ENCODE data around the gene SLC39A10. TPM values are rescaled to one million over a fixed set of nuclear protein-coding genes. Genes with fewer than 3 reads are reported as not detected.

Gene SLC39A10
- total RNA-seq, 1 donor from 2014 or later: 37.4 TPM

- H3K9me3 Mint-ChIP-seq (ENCODE audit: unreplicated experiment): peaks cover 5% of the 10 kb centered on the region
- peak overlapping the region; percentile 59 for H3K27ac Mint-ChIP-seq (ENCODE audit: unreplicated experiment)
- DNase-seq (ENCODE audit: extremely low spot score, unreplicated experiment): no peak
- no peaks in the 10 kb centered on the region for H3K27me3 Mint-ChIP-seq (ENCODE audit: unreplicated experiment)
- H3K4me1 Mint-ChIP-seq (ENCODE audit: unreplicated experiment): peaks cover 32% of the 10 kb centered on the region
- H3K36me3 Mint-ChIP-seq (ENCODE audit: unreplicated experiment): peaks cover 20% of the 10 kb centered on the region
- no peak for TF ChIP-seq CTCF (IDR thresholded peaks at IDR 0.05)
- no peak overlapping the region for H3K4me3 Mint-ChIP-seq (ENCODE audit: unreplicated experiment)
Measured at GRCh38 chr2:195706161-195706900, 49.3 kb downstream of the SLC39A10 start.

- Mint-ChIP-seq H3K9me3 (ENCODE audit: unreplicated experiment) (peaks cover 5% of the 10 kb centered on the region), H3K27me3 (ENCODE audit: unreplicated experiment) (no peaks in the 10 kb centered on the region), H3K36me3 (ENCODE audit: unreplicated experiment) (peaks cover 28% of the 10 kb centered on the region), H3K4me1 (ENCODE audit: unreplicated experiment) (peaks cover 32% of the 10 kb centered on the region), H3K4me3 (ENCODE audit: unreplicated experiment) (no peak overlapping the region), H3K27ac (ENCODE audit: unreplicated experiment) (peak overlapping the region; percentile 39)
- no peak for TF ChIP-seq CTCF (IDR thresholded peaks at IDR 0.05)
- no peak for DNase-seq (ENCODE audit: extremely low spot score, unreplicated experiment)
Measured at GRCh38 chr2:195709901-195710806, 53.1 kb downstream of the SLC39A10 start.

- no peaks in the 10 kb centered on the region for H3K27me3 Mint-ChIP-seq (ENCODE audit: unreplicated experiment)
- peaks cover 5% of the 10 kb centered on the region for H3K9me3 Mint-ChIP-seq (ENCODE audit: unreplicated experiment)
- H3K4me3 Mint-ChIP-seq (ENCODE audit: unreplicated experiment): no peak overlapping the region
- H3K36me3 Mint-ChIP-seq (ENCODE audit: unreplicated experiment): peaks cover 31% of the 10 kb centered on the region
- no peak overlapping the region for H3K27ac Mint-ChIP-seq (ENCODE audit: unreplicated experiment)
- no peak for DNase-seq (ENCODE audit: extremely low spot score, unreplicated experiment)
- H3K4me1 Mint-ChIP-seq (ENCODE audit: unreplicated experiment): peaks cover 24% of the 10 kb centered on the region
- TF ChIP-seq CTCF (IDR thresholded peaks at IDR 0.05): no peak
Measured at GRCh38 chr2:195711478-195711877, 54.5 kb downstream of the SLC39A10 start.

- DNase-seq (ENCODE audit: extremely low spot score, unreplicated experiment): no peak
- no peak overlapping the region for H3K4me3 Mint-ChIP-seq (ENCODE audit: unreplicated experiment)
- no peaks in the 10 kb centered on the region for H3K27me3 Mint-ChIP-seq (ENCODE audit: unreplicated experiment)
- H3K36me3 Mint-ChIP-seq (ENCODE audit: unreplicated experiment): peaks cover 39% of the 10 kb centered on the region
- no peak overlapping the region for H3K27ac Mint-ChIP-seq (ENCODE audit: unreplicated experiment)
- H3K4me1 Mint-ChIP-seq (ENCODE audit: unreplicated experiment): no peaks in the 10 kb centered on the region
- no peaks in the 10 kb centered on the region for H3K9me3 Mint-ChIP-seq (ENCODE audit: unreplicated experiment)
- TF ChIP-seq CTCF (IDR thresholded peaks at IDR 0.05): no peak
Measured at GRCh38 chr2:195716466-195716865, 59.4 kb downstream of the SLC39A10 start.

- Mint-ChIP-seq H3K27ac (ENCODE audit: unreplicated experiment) (no peak overlapping the region), H3K4me3 (ENCODE audit: unreplicated experiment) (no peak overlapping the region), H3K36me3 (ENCODE audit: unreplicated experiment) (peaks cover 26% of the 10 kb centered on the region), H3K4me1 (ENCODE audit: unreplicated experiment) (no peaks in the 10 kb centered on the region), H3K27me3 (ENCODE audit: unreplicated experiment) (no peaks in the 10 kb centered on the region), H3K9me3 (ENCODE audit: unreplicated experiment) (no peaks in the 10 kb centered on the region)
- DNase-seq (ENCODE audit: extremely low spot score, unreplicated experiment): no peak
- no peak for TF ChIP-seq CTCF (IDR thresholded peaks at IDR 0.05)
Measured at GRCh38 chr2:195721042-195721441, 64.0 kb downstream of the SLC39A10 start.
